Endothelial cell of umbilical vein (primary cell): ENCODE measurements around the gene RYR1.

Experiments used
- EZH2 ChIP-seq: IDR thresholded peaks from 2 replicates; pipeline ENCODE4 v1.6.1; 2012; ENCODE audit warnings: borderline replicate concordance, low read depth, mild to moderate bottlenecking, moderate library complexity, low read length, inconsistent platforms; ENCODE audit not compliant: severe bottlenecking
- GATA2 ChIP-seq: IDR thresholded peaks from 2 replicates; pipeline ENCODE4 v1.7.0; 2011; ENCODE audit warnings: low read depth, mild to moderate bottlenecking, moderate library complexity, mixed read lengths, low read length; ENCODE audit not compliant: insufficient read length, insufficient read depth
- POLR2A ChIP-seq: IDR thresholded peaks from 2 replicates; pipeline ENCODE4 v1.6.1; 2012; ENCODE audit warnings: low read depth, mild to moderate bottlenecking, control low read depth, low read length
- POLR2AphosphoS5 ChIP-seq: IDR thresholded peaks from 2 replicates; pipeline ENCODE4 v1.6.1; 2012; ENCODE audit warnings: low read depth, mild to moderate bottlenecking, control low read depth, low read length, moderate library complexity; ENCODE audit not compliant: insufficient read depth
- TF ChIP-seq, protein P1 (sequence below), 2 donors: IDR thresholded peaks; 1 replicate in 1 of 2; 2 replicates in 1 of 2; pipeline ENCODE4 v1.5.1; 2011; ENCODE audit warnings: low read length in 2 of 2, mild to moderate bottlenecking in 2 of 2, moderate library complexity in 2 of 2, control low read depth in 1 of 2, inconsistent platforms in 1 of 2, low read depth in 1 of 2; ENCODE audit not compliant: insufficient read depth in 1 of 2; ENCODE audit errors: extremely low read depth in 1 of 2
- TF ChIP-seq, protein P2 (sequence below): IDR thresholded peaks from 2 replicates; pipeline ENCODE4 v1.6.1; 2011; ENCODE audit not compliant: insufficient read depth, insufficient read length

DNA sequence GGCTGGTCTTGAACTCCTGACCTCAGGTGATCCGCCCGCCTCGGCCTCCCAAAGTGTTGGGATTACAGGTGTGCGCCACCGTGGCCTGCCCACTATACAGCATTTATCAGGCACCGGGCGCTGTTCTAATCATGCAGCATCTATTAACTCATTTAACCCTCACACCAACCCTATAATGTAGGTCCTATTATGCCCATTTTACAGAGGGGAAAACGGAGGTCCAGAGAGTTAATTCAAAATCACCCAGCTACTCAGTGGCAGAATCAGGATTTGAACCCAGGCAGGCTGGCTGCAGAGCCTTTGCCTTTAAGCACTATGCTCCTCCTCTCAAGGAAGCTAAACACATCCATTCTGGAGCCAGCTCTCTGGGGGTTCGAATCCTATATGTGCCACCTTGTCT, 130.0 kb downstream of the RYR1 start:
- TF ChIP-seq POLR2A (no peak), EZH2 (no peak), GATA2 (no peak), POLR2AphosphoS5 (no peak)
- TF ChIP-seq, protein P1, sequence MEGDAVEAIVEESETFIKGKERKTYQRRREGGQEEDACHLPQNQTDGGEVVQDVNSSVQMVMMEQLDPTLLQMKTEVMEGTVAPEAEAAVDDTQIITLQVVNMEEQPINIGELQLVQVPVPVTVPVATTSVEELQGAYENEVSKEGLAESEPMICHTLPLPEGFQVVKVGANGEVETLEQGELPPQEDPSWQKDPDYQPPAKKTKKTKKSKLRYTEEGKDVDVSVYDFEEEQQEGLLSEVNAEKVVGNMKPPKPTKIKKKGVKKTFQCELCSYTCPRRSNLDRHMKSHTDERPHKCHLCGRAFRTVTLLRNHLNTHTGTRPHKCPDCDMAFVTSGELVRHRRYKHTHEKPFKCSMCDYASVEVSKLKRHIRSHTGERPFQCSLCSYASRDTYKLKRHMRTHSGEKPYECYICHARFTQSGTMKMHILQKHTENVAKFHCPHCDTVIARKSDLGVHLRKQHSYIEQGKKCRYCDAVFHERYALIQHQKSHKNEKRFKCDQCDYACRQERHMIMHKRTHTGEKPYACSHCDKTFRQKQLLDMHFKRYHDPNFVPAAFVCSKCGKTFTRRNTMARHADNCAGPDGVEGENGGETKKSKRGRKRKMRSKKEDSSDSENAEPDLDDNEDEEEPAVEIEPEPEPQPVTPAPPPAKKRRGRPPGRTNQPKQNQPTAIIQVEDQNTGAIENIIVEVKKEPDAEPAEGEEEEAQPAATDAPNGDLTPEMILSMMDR (IDR thresholded peaks at IDR 0.05; ENCODE audit: extremely low read depth in 1 of 2, insufficient read depth in 1 of 2, low read depth in 1 of 2, low read length in 2 of 2), result no peak
- TF ChIP-seq, protein P2, sequence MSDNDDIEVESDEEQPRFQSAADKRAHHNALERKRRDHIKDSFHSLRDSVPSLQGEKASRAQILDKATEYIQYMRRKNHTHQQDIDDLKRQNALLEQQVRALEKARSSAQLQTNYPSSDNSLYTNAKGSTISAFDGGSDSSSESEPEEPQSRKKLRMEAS, result no peak
